ENCODE results near the gene SERPINA10. TPM values are rescaled to one million over a fixed set of nuclear protein-coding genes. Genes with fewer than 3 reads are reported as not detected.

Gene SERPINA10
- total RNA-seq, 1 experiment from 2014 or later = 0.04 TPM

DNA sequence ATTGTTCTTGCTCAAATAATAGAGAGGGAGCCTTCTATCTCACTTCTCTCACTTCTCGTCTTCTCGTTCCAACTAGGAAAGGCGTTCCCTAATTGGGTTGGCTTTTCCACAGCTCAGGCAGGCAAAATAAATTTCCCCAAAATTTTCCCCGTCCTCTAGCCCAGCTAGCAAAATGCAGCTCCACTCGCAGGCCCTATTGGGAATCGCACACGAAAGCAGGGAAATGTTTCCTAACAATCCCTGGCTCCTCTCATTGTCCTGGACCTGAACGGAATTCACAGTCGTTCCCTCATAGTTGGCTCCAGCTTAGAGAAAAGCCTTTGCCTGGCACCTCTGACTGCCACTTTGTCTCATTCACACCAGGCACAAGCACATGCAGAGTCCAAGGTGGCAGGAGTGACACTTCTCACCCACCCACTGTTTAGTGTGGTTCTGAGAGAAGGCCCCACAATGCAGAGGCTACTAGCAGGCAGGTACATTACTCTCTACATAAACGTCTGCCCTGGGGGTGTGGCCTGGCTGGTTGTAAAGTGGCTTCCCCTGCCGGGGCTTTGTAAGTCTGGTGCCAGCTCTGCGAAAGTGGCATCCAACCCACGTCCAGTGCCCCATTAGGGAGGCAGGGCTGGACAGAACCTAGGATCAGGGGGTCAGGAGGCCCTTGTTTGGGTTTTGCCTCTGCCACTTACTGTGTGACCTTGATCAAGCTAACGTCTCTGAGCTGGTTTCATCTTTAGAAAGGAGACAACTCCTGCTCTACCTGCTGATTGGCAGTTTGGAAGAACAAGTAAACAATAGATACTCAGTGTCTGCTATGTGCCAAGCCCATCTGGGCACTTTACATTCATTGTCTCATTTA, 4.2 kb downstream of the SERPINA10 start:
- H3K27me3 Mint-ChIP-seq (ENCODE audit: low read depth) = no peaks in the 10 kb centered on the region
- H3K9me3 Mint-ChIP-seq = peaks cover 6% of the 10 kb centered on the region
- H3K4me1 Mint-ChIP-seq = 0 out of 2 replicates have a peak, but pooled peaks cover 3% of the 10 kb centered on the region
- peak; percentile 84 for ATAC-seq
- no peak overlapping the region for H3K4me3 Mint-ChIP-seq
- H3K36me3 Mint-ChIP-seq = no peaks in the 10 kb centered on the region
- ChIA-PET POLR2A (no interaction called here), CTCF (interaction anchor here (0.7 to 2.0 kb wide), 12 partner anchors 9 to 349 kb away, joined by 3 to 15 read pairs (median 4); partner anchors contain the start of gene PPP4R4)
- DNase-seq (ENCODE audit: low spot score) = no peak
- H3K27ac Mint-ChIP-seq = no peak overlapping the region
- TF ChIP-seq, protein P1, sequence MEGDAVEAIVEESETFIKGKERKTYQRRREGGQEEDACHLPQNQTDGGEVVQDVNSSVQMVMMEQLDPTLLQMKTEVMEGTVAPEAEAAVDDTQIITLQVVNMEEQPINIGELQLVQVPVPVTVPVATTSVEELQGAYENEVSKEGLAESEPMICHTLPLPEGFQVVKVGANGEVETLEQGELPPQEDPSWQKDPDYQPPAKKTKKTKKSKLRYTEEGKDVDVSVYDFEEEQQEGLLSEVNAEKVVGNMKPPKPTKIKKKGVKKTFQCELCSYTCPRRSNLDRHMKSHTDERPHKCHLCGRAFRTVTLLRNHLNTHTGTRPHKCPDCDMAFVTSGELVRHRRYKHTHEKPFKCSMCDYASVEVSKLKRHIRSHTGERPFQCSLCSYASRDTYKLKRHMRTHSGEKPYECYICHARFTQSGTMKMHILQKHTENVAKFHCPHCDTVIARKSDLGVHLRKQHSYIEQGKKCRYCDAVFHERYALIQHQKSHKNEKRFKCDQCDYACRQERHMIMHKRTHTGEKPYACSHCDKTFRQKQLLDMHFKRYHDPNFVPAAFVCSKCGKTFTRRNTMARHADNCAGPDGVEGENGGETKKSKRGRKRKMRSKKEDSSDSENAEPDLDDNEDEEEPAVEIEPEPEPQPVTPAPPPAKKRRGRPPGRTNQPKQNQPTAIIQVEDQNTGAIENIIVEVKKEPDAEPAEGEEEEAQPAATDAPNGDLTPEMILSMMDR (IDR thresholded peaks at IDR 0.05) = no peak
- TF ChIP-seq, protein P2, sequence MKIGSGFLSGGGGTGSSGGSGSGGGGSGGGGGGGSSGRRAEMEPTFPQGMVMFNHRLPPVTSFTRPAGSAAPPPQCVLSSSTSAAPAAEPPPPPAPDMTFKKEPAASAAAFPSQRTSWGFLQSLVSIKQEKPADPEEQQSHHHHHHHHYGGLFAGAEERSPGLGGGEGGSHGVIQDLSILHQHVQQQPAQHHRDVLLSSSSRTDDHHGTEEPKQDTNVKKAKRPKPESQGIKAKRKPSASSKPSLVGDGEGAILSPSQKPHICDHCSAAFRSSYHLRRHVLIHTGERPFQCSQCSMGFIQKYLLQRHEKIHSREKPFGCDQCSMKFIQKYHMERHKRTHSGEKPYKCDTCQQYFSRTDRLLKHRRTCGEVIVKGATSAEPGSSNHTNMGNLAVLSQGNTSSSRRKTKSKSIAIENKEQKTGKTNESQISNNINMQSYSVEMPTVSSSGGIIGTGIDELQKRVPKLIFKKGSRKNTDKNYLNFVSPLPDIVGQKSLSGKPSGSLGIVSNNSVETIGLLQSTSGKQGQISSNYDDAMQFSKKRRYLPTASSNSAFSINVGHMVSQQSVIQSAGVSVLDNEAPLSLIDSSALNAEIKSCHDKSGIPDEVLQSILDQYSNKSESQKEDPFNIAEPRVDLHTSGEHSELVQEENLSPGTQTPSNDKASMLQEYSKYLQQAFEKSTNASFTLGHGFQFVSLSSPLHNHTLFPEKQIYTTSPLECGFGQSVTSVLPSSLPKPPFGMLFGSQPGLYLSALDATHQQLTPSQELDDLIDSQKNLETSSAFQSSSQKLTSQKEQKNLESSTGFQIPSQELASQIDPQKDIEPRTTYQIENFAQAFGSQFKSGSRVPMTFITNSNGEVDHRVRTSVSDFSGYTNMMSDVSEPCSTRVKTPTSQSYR (CRISPR knock-in tag; IDR thresholded peaks at IDR 0.05) = no peak
- no peak for TF ChIP-seq NR1H2 (CRISPR knock-in tag; IDR thresholded peaks at IDR 0.05)
- TF ChIP-seq MYBL2 (CRISPR knock-in tag; IDR thresholded peaks at IDR 0.05) = no peak
- TF ChIP-seq, protein P3, sequence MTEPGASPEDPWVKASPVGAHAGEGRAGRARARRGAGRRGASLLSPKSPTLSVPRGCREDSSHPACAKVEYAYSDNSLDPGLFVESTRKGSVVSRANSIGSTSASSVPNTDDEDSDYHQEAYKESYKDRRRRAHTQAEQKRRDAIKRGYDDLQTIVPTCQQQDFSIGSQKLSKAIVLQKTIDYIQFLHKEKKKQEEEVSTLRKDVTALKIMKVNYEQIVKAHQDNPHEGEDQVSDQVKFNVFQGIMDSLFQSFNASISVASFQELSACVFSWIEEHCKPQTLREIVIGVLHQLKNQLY (CRISPR knock-in tag; IDR thresholded peaks at IDR 0.05) = no peak
- TF ChIP-seq, protein P4, sequence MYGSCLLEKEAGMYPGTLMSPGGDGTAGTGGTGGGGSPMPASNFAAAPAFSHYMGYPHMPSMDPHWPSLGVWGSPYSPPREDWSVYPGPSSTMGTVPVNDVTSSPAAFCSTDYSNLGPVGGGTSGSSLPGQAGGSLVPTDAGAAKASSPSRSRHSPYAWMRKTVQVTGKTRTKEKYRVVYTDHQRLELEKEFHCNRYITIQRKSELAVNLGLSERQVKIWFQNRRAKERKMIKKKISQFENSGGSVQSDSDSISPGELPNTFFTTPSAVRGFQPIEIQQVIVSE (CRISPR knock-in tag; IDR thresholded peaks at IDR 0.05; ENCODE audit: borderline replicate concordance) = no peak
- no peak for TF ChIP-seq GABPB1 (CRISPR knock-in tag; IDR thresholded peaks at IDR 0.05)
- TF ChIP-seq, protein P5, sequence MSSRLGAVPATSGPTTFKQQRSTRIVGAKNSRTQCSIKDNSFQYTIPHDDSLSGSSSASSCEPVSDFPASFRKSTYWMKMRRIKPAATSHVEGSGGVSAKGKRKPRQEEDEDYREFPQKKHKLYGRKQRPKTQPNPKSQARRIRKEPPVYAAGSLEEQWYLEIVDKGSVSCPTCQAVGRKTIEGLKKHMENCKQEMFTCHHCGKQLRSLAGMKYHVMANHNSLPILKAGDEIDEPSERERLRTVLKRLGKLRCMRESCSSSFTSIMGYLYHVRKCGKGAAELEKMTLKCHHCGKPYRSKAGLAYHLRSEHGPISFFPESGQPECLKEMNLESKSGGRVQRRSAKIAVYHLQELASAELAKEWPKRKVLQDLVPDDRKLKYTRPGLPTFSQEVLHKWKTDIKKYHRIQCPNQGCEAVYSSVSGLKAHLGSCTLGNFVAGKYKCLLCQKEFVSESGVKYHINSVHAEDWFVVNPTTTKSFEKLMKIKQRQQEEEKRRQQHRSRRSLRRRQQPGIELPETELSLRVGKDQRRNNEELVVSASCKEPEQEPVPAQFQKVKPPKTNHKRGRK (CRISPR knock-in tag; IDR thresholded peaks at IDR 0.05; ENCODE audit: borderline replicate concordance) = no peak
- TF ChIP-seq, protein P6, sequence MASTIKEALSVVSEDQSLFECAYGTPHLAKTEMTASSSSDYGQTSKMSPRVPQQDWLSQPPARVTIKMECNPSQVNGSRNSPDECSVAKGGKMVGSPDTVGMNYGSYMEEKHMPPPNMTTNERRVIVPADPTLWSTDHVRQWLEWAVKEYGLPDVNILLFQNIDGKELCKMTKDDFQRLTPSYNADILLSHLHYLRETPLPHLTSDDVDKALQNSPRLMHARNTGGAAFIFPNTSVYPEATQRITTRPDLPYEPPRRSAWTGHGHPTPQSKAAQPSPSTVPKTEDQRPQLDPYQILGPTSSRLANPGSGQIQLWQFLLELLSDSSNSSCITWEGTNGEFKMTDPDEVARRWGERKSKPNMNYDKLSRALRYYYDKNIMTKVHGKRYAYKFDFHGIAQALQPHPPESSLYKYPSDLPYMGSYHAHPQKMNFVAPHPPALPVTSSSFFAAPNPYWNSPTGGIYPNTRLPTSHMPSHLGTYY (CRISPR knock-in tag; IDR thresholded peaks at IDR 0.05) = no peak

DNA sequence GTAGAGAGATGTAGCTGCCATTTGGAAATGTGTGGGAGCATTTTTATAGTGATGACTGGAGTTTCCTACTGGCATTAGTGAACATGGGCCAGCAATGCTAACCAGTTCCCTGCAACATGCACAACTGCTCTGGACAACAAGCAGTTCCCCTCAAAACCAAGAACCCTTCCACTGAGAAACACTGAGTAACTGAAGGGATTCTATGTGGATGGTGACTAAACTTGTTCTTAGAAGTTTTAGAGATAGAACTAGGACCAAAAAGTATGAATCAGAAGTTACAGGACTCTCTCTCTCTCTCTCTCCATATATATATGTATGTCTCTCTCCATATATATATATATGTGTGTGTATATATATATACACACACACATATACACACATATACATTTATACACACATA, 7.9 kb downstream of the SERPINA10 start:
- no peak overlapping the region for H3K27ac Mint-ChIP-seq
- DNase-seq (ENCODE audit: low spot score) (no peak), ATAC-seq (no peak)
- H3K36me3 Mint-ChIP-seq = no peaks in the 10 kb centered on the region
- H3K4me3 Mint-ChIP-seq = no peak overlapping the region
- ChIA-PET POLR2A (no interaction called here), CTCF (no interaction called here)
- TF ChIP-seq, protein P7, sequence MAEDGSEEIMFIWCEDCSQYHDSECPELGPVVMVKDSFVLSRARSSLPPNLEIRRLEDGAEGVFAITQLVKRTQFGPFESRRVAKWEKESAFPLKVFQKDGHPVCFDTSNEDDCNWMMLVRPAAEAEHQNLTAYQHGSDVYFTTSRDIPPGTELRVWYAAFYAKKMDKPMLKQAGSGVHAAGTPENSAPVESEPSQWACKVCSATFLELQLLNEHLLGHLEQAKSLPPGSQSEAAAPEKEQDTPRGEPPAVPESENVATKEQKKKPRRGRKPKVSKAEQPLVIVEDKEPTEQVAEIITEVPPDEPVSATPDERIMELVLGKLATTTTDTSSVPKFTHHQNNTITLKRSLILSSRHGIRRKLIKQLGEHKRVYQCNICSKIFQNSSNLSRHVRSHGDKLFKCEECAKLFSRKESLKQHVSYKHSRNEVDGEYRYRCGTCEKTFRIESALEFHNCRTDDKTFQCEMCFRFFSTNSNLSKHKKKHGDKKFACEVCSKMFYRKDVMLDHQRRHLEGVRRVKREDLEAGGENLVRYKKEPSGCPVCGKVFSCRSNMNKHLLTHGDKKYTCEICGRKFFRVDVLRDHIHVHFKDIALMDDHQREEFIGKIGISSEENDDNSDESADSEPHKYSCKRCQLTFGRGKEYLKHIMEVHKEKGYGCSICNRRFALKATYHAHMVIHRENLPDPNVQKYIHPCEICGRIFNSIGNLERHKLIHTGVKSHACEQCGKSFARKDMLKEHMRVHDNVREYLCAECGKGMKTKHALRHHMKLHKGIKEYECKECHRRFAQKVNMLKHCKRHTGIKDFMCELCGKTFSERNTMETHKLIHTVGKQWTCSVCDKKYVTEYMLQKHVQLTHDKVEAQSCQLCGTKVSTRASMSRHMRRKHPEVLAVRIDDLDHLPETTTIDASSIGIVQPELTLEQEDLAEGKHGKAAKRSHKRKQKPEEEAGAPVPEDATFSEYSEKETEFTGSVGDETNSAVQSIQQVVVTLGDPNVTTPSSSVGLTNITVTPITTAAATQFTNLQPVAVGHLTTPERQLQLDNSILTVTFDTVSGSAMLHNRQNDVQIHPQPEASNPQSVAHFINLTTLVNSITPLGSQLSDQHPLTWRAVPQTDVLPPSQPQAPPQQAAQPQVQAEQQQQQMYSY (CRISPR knock-in tag; IDR thresholded peaks at IDR 0.05) = no peak
- TF ChIP-seq CREB1 (CRISPR knock-in tag; IDR thresholded peaks at IDR 0.05) (no peak), EMX1 (CRISPR knock-in tag; IDR thresholded peaks at IDR 0.05) (no peak), ZBTB21 (CRISPR knock-in tag; IDR thresholded peaks at IDR 0.05; ENCODE audit: borderline replicate concordance) (no peak), JUN (CRISPR knock-in tag; IDR thresholded peaks at IDR 0.05) (no peak)
- TF ChIP-seq, protein P1 (IDR thresholded peaks at IDR 0.05) = no peak
- peaks cover 6% of the 10 kb centered on the region for H3K9me3 Mint-ChIP-seq
- H3K27me3 Mint-ChIP-seq (ENCODE audit: low read depth) = no peaks in the 10 kb centered on the region
- H3K4me1 Mint-ChIP-seq = no peaks in the 10 kb centered on the region
